ENCODE data around the gene OBSCN.

GRCh38 chr1:228378090-228378872 lies 170.4 kb downstream of the OBSCN start:
- TF ChIP-seq CTCF (conservative IDR thresholded peaks at IDR 0.05): no peak
- no peak for TF ChIP-seq ZFX (IDR thresholded peaks at IDR 0.05)

Data from C4-2B (cell line).